ENCODE results near the gene VWA2.

The VWA2 gene

DNA sequence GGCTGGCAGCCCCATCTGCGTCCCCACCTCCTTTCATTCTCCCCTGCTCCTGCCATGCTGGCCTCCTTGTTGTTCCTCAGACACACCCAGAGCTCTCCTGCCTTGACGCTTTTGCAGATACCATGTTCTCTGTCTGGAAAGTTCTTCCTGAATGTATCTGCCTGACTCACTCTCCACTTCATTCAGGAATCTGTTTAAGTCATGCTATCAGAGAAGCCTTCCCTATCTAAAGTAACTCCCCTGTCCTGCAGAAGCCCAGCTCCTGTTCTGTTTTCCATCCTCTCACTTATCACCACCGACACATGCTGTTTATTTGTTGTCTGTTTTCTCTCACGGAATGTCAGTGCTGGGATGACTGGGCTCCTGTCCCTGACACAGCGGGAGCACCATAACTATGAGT lies 83.3 kb downstream of the VWA2 start:
- Histone ChIP-seq H3K36me3 (no peaks in the 10 kb centered on the region), H3K27me3 (no peaks in the 10 kb centered on the region), H3K4me1 (no peaks in the 10 kb centered on the region), H3K9me3 (no peaks in the 10 kb centered on the region), H3K4me3 (ENCODE audit: low read depth, low read length) (no peak overlapping the region)
- DNase-seq, result peak; percentile 28
- TF ChIP-seq, protein P1, sequence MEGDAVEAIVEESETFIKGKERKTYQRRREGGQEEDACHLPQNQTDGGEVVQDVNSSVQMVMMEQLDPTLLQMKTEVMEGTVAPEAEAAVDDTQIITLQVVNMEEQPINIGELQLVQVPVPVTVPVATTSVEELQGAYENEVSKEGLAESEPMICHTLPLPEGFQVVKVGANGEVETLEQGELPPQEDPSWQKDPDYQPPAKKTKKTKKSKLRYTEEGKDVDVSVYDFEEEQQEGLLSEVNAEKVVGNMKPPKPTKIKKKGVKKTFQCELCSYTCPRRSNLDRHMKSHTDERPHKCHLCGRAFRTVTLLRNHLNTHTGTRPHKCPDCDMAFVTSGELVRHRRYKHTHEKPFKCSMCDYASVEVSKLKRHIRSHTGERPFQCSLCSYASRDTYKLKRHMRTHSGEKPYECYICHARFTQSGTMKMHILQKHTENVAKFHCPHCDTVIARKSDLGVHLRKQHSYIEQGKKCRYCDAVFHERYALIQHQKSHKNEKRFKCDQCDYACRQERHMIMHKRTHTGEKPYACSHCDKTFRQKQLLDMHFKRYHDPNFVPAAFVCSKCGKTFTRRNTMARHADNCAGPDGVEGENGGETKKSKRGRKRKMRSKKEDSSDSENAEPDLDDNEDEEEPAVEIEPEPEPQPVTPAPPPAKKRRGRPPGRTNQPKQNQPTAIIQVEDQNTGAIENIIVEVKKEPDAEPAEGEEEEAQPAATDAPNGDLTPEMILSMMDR (IDR thresholded peaks at IDR 0.05; ENCODE audit: low read depth, low read length), result no peak

DNA sequence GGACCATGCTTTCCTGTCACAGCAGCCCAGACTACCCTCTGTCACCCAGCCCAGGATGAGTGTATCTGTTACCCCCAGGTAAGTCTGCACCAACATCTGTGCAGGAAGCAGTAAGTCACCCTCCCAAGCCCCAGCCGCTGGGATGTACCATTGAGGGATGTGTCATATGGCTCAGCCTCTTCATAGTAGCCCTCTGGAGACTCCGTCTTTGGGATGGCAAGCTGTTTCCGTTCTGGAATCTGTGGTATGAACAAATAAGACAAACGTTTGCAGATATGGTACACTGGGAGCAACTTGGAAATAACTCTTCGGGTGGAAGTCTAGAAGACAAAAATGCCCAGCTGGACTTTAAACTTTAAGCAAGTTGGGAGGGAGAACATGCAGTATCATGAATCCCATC lies 84.0 kb downstream of the VWA2 start:
- H3K36me3 ChIP-seq, result no peaks in the 10 kb centered on the region
- H3K4me1 ChIP-seq, result no peaks in the 10 kb centered on the region
- H3K9me3 ChIP-seq, result no peaks in the 10 kb centered on the region
- H3K27me3 ChIP-seq, result no peaks in the 10 kb centered on the region
- TF ChIP-seq, protein P1 (IDR thresholded peaks at IDR 0.05; ENCODE audit: low read depth, low read length), result no peak
- no peak overlapping the region for H3K4me3 ChIP-seq (ENCODE audit: low read depth, low read length)
- no peak for DNase-seq

GRCh38 chr10:114326795-114327194 lies 87.7 kb downstream of the VWA2 start:
- no peaks in the 10 kb centered on the region for H3K36me3 ChIP-seq
- H3K4me3 ChIP-seq (ENCODE audit: low read depth, low read length), result no peak overlapping the region
- TF ChIP-seq, protein P1 (IDR thresholded peaks at IDR 0.05; ENCODE audit: low read depth, low read length), result no peak
- no peak for DNase-seq
- no peaks in the 10 kb centered on the region for H3K27me3 ChIP-seq
- no peaks in the 10 kb centered on the region for H3K4me1 ChIP-seq
- H3K9me3 ChIP-seq, result no peaks in the 10 kb centered on the region

DNA sequence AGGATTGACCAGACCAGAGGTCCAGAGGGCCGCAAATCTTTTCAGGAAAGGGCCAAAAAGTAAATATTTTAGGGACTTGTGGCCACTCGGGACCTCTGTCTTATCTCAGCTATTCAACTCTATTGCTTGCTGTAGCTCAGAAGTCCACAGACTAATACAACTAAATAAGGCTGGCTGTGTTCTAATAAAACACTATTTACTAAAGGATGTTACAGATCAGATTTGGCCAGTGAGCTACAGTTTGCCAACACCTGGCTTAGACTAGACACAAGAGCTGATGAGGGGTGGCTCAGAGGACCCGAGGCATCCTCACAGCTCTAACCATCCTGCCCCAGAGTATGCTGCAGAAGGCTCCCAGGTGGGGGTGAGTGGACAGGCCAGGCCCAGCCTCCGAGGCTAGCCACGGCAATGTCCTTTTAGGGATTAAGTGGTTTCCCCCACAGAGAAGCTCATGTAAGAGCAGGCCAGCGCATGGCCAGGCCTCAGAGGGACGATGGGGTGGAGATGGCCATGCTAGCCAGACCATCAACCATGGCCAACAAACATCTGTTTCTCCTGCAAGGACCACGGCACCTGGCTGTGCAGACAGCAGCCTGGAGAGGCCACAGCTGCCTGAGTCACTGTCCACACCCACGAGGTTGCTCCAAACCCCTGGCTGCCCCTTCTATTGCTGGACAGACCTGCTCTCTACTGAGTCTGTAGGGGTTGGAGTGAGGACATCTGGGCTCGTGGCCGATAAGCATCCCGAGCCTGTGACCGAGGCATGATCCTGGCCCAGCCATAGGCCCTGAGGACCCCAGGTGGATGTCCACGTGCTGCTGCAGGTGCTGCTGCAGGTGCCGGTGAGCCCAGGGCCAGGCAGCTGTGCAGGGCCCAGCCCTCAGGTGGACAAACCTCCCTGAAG lies 88.7 kb downstream of the VWA2 start:
- H3K9me3 ChIP-seq, result no peaks in the 10 kb centered on the region
- H3K4me1 ChIP-seq, result no peaks in the 10 kb centered on the region
- no peaks in the 10 kb centered on the region for H3K36me3 ChIP-seq
- H3K27me3 ChIP-seq, result no peaks in the 10 kb centered on the region
- DNase-seq, result no peak
- H3K4me3 ChIP-seq (ENCODE audit: low read depth, low read length), result no peak overlapping the region
- TF ChIP-seq, protein P1 (IDR thresholded peaks at IDR 0.05; ENCODE audit: low read depth, low read length), result no peak

- Histone ChIP-seq H3K27me3 (no peaks in the 10 kb centered on the region), H3K36me3 (no peaks in the 10 kb centered on the region), H3K4me3 (ENCODE audit: low read depth, low read length) (no peak overlapping the region), H3K9me3 (no peaks in the 10 kb centered on the region), H3K4me1 (no peaks in the 10 kb centered on the region)
- TF ChIP-seq, protein P1 (IDR thresholded peaks at IDR 0.05; ENCODE audit: low read depth, low read length), result no peak
- DNase-seq, result no peak
Observed at GRCh38 chr10:114328441-114328812, 89.4 kb downstream of the VWA2 start.

DNA sequence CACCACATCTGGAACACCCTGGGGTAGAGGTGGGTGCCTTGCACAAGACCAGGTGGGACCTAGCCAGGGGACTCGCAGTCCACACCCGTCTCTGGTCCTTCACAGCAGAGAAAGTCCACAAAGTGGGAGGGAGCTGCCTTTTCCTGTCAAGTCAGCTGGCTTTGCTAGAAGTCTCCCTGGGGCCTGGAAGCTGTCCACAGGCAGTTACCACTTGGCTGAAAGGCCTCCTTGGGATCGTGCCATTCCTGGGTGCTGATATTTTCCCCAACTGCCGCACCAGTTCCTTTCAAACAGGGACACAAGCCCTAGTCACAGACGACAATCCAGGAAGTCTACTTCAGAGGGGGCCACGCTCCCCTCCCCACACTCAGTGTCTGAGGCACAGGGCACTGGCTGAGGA lies 89.8 kb downstream of the VWA2 start:
- Histone ChIP-seq H3K36me3 (no peaks in the 10 kb centered on the region), H3K27me3 (no peaks in the 10 kb centered on the region), H3K4me1 (no peaks in the 10 kb centered on the region), H3K9me3 (no peaks in the 10 kb centered on the region), H3K4me3 (ENCODE audit: low read depth, low read length) (no peak overlapping the region)
- DNase-seq, result no peak
- TF ChIP-seq, protein P1 (IDR thresholded peaks at IDR 0.05; ENCODE audit: low read depth, low read length), result no peak

Measured in BE2C (cell line).